Right forelimb (tissue), 1 donor: ENCODE measurements around the gene TBC1D22A.
A peak's percentile ranks its signal among the peaks of the same experiment; 100 is the strongest.

ENCODE experiments used
- DNase-seq: peaks from one replicate; pipeline ENCODE4 v3.0.0-alpha.2; 2018

Gene TBC1D22A

DNA sequence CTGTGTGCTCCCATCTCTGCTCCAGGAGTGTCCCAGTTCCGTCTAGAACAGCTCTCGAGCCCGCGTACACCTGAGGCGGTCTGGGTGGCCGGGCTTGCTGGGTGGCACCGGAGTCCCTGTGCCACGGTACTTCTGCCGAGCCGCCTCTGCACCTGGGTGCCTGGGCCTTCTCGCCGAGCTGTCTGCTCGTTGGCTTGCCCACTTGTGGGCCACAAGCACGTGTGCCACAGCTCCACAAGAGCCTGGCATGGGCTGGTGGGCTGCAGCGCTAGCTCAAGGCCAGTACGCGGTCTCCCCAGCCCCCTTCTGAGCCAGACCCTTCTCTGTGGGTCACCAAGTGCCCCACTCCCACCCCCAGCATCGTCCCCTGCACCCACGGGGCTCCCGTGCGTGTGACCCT is 388.0 kb downstream of the TBC1D22A start:
- no peak for DNase-seq

DNA sequence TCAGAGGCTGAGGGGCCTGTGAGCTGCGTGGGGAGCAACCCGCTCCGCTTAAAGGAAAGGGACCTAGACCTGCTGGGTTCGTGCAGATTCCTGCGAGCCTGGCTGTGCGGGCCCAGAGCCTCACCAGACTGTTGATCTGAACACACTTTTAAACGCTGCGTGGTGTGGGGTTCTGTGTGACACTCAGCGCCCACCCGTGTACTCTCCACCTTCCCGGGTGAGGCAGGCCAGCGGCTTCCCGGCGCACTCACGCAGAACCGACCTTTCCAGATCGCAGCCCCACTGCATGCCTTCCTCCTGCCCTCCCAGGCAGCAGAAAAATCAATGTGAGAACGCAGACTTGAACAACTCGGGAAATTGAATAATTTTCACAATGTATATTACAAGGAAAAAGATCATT is 388.6 kb downstream of the TBC1D22A start:
- DNase-seq, result no peak

DNA sequence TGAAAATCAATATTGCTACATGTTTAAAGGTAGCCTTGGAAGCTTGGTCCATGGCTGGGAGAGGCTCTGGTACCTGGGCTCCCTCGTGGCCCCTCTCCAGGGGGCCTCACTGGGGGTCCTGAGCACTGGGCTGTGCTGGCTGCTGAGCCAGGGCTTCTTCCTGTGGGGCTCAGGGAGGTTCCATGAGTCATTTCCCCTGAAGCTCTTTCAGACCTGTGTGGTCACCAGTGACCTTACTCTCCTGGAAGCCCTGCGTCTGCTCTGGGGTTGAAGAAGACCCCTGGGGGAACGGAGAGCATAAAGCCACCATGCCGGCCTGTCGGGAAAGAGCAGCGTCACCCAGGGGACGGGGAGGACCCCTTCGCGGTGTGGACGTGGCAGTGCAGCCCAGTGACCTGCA is 389.0 kb downstream of the TBC1D22A start:
- DNase-seq, result no peak

DNA sequence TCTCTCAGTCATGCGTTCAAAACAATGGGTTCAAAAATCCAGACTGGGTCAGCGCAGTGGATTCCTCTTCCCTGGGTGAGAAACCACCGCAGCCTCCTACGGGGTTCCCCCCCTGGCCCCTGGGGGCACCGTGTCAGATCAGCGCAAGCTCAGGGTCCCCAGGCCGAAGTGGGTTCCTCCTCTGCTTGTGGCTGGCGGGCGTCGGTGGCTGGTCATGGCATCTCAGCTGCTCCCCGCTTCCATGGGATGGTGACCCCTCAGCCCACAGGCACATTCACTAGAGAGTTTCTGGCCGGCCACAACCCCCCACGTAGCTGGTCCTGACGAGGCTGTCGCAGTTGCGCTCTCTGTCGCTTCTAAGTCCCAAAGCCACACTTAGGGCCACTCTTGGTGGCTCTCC is 389.8 kb downstream of the TBC1D22A start:
- no peak for DNase-seq

DNA sequence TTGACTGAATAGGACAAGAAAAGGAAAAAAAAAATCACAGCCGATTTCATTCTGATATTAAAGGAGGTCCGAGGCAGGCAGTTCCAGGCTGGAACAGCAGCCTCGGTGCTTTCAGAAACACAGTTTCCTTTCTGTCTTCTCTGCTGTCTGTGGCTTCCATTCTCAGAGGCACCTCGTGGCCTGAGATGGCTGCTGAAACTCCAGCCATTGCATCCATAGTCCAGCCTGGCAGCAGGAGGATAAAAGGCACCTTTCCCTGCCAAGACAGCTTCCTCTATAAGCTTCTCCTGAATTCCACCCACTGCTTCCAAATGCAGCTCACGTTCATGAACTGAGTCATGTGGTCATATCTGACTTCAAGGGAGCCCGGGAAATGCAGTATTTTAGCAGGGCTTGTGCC is 390.5 kb downstream of the TBC1D22A start:
- DNase-seq, result no peak

DNA sequence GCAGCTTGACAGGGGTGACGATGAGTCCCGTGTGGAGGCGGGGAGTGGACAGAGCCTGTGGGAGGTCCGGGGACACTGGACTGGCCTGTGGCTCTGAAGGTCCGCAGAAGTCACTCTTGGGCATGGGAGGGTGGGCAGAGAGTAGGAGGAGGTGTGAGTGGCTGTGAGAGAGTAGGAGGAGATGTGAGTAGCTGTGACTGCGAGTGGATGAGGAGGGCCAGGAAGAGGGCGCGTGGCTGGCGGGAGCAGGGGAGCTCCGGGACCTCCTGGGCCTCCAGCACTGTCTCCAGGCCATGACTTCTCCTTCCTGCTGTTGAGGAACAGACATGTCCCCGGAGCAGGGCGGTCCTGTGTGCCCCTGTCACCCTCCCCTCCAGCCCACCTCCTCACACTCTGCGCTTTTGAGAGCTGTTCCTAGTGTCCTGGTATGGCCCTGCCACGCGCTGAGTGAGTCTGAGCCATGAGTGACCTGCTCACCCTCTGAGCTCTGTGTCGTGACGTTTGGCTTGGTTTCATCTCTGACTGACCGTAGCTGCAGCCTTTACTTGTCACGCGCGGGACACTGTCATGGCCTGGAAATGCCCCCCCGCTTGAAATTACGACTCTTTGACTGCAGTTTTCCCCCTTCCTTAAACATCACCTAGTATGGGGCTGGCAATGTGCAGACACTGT is 391.5 kb downstream of the TBC1D22A start:
- no peak for DNase-seq

DNA sequence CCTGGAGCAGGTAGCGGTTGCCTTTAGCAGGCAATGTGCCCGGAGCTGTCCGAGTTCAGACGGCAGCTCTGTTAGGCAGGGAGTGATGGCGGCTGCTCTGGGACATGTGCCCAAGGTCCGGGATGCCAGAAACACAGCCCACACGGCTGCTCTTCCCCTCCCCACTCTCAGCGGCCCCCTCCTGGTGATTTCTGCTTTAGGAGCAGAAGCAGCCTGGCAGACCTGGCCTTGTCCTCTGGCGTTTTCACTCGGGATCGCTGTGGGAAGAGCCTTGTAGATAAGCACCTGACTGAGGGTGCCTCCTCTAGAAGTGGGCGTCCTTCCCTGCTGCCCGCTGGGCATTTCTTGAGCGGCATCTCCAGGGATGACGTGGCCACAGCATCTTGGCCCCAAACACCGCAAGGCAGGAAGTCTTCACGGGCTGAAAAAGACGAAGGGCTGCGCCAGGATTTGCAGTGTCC is 392.2 kb downstream of the TBC1D22A start:
- DNase-seq, result peak; percentile 79

DNA sequence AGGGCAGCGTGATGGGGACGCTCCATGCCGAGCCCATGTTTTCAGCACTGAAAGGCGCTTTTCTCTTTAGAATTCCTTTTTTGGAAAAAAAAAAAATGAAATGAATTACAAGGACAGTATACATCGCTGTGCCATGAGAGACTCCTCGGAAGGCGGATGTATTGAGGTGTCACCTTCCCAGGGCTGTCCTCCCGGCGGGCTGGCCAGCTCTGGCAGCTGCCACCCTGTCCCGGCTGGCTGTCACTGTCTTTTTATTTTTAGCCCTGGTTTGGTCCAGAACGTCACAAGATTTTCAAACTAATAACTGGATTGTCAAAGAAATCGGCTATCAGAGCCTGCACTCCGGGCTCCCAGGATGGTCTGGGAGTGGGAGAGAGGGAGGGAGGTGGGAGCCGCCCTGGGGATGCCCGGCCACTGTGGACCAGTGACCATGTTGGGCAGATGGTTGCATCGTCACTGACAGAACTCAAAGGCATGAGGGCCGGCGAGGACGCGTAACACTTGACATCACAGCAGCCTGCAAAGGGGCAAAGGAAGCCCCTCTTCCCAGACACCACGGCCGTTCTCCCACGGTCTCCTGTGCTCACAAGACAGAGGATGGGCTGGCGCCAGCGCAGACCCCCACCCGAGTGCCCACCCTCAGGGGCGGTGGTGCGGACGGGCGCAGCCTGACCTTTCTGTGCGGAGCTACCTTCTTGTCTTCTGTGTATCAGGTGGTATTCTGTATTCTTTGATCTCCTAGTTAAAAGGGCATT is 392.9 kb downstream of the TBC1D22A start:
- DNase-seq, result no peak

DNA sequence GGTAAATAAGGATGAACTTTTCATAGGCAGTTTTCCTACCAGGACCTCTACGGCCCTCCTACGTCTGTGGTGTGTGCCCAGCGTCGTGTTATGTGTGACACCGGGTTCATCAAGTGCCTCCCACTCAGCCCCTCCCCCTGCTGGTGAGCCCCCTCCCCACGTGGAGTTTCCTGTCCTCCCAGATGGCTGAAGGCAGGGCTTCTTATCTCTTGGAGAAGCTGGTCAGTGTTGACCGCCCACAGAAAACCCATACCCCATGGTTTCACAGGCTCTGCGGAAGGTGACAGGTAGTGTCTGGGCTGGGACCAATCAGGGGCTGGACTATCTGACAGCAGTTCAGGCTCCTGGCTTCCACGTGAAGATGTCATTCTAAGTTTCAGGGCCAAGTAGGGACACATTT is 393.5 kb downstream of the TBC1D22A start:
- DNase-seq, result no peak

DNA sequence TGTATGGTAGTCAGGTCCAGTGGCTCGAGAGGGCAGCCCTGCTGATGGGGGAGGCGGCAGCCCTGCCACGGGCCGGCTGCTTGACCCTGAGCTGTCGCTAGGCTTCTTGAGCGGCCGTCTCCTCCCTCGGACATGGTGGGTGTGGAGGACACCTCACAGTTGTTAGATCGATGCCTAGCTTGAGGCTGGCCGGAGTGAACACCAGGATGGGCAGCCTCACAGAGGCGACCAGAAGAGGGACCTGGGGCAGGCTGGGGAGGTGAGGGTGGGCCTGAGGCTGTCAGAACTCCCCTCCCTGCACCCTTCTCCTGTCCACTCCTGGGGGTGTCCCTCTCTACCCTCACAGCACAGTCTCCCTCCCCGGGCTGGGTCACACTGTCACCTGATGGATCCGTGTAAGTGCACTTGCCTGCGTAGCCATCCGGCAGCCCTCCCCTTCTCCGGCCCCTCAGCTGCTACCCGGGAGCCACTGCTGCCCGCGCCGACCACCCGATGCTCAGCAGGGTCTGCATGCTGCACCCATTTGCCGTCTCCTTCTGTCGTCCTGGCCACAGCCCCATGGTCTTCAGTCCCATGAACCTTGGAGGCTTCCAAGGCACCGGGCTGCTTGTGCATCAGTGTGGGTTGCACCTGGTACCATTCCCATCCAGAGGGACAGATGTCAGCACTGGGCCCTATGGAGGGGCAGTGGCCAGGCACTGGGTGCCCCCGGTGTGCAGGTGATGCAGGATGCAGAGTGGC is 394.1 kb downstream of the TBC1D22A start:
- no peak for DNase-seq

DNA sequence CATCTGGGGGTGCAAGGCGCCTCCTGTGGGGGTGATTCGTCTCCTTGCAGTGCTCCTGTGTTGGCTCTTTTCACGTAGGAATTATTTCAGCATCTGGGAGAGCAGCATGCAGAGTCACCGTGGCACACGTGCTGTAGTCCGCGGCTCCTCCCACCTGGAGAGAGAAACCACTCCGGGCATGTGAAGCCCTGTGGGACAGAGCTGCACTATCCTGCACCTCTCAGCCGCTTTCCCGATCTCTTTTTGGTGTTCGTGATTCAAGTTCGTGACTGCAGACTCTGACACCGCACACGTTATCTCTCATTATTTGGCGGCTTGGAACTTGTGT is 394.6 kb downstream of the TBC1D22A start:
- DNase-seq, result no peak

DNA sequence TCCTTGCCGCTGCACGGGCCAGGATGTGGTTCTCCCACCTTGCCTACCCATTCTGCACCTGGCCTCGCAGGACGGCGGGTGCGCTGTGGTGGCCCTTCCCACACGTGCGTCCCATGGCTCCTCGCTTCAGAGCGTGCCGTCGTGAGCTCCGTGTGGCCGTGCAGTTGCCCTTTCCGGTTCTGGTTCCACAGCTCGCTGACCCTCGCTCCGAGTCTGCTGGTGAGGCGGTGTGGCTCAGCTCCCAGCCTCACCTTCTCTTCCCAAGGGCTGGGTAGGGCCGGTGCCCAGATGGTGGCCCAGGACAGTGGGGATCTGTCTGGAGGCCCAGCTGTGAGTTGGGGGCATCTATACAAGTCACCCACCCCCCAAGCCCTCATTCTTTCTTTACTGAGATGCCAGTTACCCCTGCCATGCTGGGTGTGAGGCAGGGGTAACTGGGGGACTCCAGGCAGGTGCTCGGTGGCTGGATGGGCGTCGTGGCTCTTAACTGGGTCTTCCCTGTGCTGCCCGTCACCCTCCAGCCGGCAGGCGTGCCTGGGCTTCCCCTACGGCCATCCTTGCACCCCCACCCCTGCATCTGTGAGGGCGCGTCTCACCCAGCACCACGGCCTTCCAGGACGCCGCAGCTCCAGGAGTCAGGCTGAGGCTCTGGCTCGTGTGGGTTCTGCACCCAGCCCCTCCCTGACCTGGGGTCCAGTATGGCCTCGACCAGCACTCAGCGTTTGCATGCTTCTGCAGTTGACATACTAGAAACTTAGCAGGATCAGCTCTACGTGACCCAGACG is 395.2 kb downstream of the TBC1D22A start:
- DNase-seq, result no peak

DNA sequence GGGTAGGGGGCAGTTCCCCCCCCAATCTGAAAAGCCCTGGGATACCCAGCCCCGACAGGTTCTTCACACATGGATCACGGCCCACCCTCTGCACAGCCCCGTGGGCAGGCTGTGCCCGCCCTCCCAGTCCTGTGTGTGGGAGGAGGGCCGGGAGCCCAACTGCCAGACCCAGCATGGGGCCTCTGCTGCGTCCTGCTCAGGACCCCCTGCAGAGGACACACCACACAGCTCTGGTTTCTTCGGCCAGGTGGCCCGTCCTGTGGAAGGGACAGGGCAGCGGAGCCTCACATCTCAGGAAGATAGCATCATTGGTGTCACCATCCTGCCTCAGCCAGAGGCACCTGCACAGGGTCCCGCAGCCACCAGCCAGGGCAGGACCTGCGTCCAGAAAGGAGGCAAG is 396.0 kb downstream of the TBC1D22A start:
- no peak for DNase-seq

DNA sequence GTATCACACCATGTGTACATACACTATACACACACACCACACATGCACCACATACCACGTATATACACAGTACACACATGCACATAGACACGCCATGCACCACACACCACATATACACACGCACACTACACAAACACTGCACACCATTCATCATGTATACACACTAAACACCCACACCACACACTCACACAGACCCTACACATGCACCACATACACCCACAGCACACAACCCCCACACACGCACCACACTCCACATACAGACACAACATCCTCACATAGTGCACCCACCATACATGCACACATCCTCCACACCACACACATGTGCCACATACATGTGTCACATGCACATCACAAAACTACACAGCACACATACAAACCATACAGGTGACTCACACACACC is 397.1 kb downstream of the TBC1D22A start:
- DNase-seq, result no peak

DNA sequence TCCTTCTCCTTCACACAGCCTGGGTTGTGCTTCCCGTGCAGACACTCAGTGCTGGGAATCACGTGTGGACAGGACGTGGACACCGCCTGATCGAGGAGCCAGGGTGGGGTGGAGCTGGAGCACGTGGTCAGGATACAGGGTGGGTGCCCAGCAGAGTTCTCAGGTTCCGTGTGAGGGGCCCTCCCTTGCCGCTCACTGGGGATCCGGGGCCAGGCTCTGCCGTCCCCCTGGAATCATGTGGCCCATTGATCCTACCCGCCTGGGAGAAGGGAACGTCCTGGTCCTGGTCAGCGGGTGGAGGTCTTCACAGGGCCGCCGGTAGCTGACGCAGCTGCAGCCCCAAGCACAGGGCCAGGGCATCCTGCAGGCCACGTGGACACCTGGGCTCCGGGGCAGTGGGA is 397.7 kb downstream of the TBC1D22A start:
- peak; percentile 38 for DNase-seq

DNA sequence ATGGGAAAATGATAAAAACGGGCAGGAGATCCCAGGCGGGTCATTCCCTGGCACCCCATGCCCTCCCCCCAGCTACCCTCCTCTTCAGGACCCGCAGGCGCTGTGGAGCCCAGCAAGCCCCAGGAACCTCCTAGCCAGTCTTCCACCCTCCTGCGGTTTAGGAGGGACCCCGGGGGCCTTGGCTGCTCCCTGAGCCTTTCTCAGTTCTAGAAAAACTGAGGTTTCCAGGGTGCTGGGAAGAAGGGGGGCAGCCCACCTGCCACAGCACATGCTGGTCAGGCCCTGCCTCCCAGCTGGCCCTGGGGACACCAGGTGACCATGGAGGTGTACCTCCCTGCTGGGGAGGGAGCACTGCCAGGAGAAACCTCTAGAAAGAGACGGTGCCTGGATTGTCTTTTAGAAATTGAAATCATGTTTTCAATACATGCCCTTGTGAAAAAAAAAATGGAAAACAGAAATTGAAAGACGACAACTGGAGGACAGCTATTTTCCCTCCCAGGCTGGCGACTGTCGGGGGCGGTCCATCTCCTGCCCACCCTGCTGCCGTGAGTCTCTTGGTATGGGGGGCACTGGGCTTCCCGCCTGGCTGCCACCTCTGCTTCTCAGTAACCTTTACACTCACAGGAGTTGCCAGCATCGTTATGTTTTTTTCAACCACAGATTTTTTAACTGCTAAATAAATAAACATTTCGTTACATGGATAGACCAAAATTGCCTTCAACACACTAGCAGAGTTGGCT is 398.5 kb downstream of the TBC1D22A start:
- DNase-seq, result peak; percentile 25

DNA sequence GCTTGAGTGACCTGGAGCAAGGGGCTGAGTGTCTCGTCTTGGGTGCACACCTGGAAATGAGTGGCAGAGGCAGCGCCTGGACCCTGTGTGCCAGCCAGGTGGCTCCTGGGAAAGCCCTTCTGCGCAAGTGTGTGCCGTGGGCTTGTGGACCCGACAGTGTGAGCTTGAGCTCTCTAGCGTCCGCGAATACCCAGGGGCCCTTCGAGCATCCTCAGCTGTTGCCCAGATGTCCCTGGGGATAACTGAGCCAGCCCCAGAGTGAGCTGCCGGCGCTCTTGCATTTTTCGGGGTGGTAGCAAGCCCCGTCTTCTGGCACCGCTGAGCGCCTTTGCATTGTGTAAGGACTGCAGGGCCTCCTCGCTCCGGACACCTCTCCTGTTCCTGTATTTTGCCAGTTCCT is 399.2 kb downstream of the TBC1D22A start:
- DNase-seq, result peak; percentile 49

DNA sequence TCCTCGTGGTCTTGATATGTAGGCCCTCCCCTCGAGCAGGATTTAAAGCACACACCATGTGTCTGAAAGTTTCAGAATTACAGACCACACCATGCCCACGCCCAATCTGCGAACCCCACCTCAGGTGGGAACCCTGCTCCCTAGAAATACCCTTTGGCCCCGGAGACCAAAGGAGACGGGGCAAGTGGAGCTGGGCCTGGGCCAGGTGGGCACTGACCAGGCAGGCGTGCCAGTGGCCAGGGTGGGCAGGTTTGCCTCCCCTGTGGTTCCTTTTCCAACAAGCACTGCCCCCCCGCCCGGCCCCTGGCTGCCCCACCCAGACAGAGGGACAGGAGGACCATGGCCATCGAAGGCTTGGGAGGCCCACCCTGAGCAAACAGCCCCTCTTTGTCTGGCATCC is 400.4 kb downstream of the TBC1D22A start:
- peak; percentile 32 for DNase-seq

DNA sequence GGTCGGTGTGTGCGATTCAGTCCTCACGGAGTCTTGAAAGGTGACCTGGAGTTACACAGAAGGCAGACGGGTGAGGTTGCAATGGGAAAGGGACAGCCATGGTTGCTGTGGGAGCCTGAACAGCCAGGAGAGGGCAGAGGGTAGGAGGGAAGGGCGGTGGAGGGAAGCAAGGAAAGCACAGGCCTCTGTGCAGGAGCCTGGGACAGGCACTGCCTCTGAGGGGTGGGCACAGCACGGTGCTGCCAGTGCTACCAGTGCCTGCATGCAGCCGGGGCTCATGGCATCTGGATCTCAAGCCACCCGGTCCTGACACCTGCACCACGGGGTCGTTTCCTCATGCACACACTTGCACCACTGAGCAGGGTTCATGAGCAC is 401.0 kb downstream of the TBC1D22A start:
- no peak for DNase-seq

DNA sequence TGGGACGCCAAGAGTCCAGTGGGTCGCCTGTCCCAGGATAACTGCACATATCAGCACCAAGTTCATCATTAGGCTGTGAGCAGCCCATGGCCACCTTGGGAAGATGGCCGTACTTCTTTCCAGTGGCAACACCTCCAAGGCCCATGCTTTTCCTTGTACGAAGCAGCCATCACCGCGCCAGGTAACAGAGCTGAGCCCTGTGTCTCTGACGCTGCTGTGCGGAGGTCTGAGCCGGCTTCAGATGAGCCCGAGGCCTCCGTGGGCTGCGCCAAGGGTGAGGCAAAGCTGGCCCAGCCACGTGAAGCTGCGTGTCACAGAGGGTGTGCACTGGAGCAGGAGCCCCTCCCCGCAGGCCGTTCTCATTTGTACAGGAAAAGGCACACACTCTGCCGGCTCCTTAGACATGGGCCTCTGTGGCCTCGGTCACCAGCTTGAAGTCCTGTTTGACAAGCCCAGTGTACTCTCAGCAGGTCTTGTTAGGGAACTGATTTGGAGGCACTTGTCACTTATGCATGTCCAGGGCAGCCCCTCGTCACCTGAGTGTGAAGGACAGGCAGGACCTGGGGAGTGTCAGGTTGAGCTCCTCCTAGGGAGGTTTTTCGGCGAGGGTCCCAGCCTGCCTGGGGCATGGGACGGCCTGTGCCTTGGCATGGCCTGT is 401.5 kb downstream of the TBC1D22A start:
- DNase-seq, result peak; percentile 26

DNA sequence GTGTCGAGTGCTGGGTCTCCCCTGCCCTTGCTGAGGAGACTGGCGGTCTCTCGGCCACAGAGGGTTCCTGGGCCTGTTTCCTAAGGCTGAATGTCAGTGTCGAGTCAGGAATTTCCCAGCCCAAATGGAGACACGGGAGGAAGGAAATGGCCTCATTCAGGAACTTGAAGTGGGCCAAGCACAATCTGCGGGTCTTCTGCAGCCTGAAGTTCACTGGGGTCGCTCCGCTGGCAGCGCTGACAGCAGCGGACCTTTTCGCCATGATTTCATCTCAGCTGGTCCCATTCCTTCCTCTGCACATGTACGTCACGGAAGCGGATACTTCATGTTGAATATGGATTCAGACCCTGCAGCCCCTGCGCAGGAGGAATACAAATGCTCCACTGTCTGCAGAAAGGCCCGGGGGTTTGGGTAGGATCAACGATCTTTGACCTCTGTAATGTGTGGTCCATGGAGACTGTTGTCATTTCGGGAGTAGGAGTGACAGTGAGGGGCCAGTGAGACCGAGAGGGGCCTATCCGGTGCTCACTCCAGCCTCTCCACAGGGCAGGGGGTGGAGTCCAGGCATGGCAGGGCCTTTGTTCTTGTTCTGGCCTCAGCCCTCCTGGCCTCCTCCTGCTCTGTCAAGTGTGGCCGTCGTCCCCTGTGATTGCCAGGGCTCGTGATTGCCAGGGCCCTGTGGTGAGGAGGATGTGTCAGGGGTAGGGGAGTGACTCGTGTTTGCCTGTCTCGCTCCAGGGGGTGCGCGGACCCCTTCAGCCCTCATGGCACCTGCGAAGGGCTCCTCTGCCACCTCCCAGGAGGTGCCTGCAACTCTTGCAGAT is 402.3 kb downstream of the TBC1D22A start:
- peak; percentile 43 for DNase-seq
